ENCODE measurements around the gene ADD3. TPM values are rescaled to one million over a fixed set of nuclear protein-coding genes. Genes with fewer than 3 reads are reported as not detected.
"Not testable (repeated sequence)": the region's sequence is repeated elsewhere in the genome, so short reads cannot be mapped to it uniquely, and the experiment has no call there.

ADD3 gene
- total RNA-seq, 1 donor from 2014 or later, result 113 TPM

DNA sequence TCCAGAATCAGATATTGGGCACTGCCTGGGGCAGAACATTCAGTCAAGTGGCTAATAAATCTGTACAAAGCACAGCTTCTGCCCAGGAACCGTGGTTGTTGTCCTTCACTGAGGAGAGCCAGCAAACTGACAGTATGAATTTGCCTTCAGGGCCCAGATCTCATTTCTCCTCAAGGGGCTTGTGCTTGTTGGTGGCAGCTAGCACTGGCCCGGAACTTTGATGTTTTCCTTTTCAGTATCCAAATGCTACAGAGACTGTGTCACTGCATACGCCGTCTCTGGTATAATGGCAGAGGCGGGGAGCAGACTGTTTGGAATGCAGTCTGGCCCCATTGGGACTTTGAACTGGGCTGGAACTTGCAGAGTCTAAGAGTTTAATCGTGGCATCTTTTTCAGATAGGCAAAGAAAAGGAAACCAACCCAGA is 30.4 kb upstream of the ADD3 start:
- Histone ChIP-seq H3K27ac (ENCODE audit: low read depth, low read length) (peak overlapping the region; percentile 38), H3K9ac (ENCODE audit: low read depth in 1 of 3, low read length in 3 of 3) (no peak overlapping the region), H3K27me3 (ENCODE audit: control insufficient read depth in 3 of 3, insufficient read depth in 3 of 3, low read length in 3 of 3) (peaks cover 0 to 1% (median 0%) of the 10 kb centered on the region in 3 donors), H3K9me3 (ENCODE audit: control insufficient read depth in 3 of 3, low read length in 3 of 3) (no peaks in the 10 kb centered on the region), H3K4me1 (ENCODE audit: control insufficient read depth in 3 of 3, insufficient read depth in 3 of 3, low read length in 3 of 3) (peaks cover 0 to 5% (median 4%) of the 10 kb centered on the region in 3 donors), H3K4me3 (ENCODE audit: low read length in 3 of 3) (no peak overlapping the region), H3K36me3 (ENCODE audit: control insufficient read depth in 3 of 3, insufficient read depth in 3 of 3, low read length in 3 of 3) (no peaks in the 10 kb centered on the region)

DNA sequence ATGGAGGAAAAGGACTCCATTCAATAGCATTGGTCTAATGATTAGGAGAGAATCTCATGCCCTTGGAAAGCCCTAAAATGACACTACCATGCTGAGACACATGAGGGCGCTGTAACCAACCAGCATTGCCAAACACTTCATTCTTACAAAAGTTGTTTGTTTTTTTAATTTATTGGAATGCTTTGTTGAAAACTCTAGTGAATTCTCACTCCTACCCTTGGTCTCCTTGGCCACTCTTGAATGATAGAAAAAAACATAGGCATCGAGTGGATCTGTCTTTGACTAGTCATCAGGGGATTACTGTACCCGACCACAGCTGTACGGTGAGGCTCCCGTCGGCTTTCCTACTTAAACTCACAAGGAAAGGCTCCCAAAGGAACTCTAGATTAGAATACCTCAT is 29.3 kb upstream of the ADD3 start:
- Histone ChIP-seq H3K4me1 (ENCODE audit: control insufficient read depth in 3 of 3, insufficient read depth in 3 of 3, low read length in 3 of 3) (peaks cover 0 to 5% (median 4%) of the 10 kb centered on the region in 3 donors), H3K4me3 (ENCODE audit: low read length in 3 of 3) (no peak overlapping the region), H3K36me3 (ENCODE audit: control insufficient read depth in 3 of 3, insufficient read depth in 3 of 3, low read length in 3 of 3) (no peaks in the 10 kb centered on the region), H3K9me3 (ENCODE audit: control insufficient read depth in 3 of 3, low read length in 3 of 3) (no peaks in the 10 kb centered on the region), H3K27me3 (ENCODE audit: control insufficient read depth in 3 of 3, insufficient read depth in 3 of 3, low read length in 3 of 3) (no peaks in the 10 kb centered on the region), H3K9ac (ENCODE audit: low read depth in 1 of 3, low read length in 3 of 3) (no peak overlapping the region), H3K27ac (ENCODE audit: low read depth, low read length) (no peak overlapping the region)

- no peaks in the 10 kb centered on the region for H3K27me3 ChIP-seq (ENCODE audit: control insufficient read depth in 3 of 3, insufficient read depth in 3 of 3, low read length in 3 of 3)
- no peaks in the 10 kb centered on the region for H3K9me3 ChIP-seq (ENCODE audit: control insufficient read depth in 3 of 3, low read length in 3 of 3)
- no peak overlapping the region for H3K4me3 ChIP-seq (ENCODE audit: low read length in 3 of 3)
- H3K4me1 ChIP-seq (ENCODE audit: control insufficient read depth in 3 of 3, insufficient read depth in 3 of 3, low read length in 3 of 3), result peaks cover 0 to 5% (median 4%) of the 10 kb centered on the region in 3 donors
- H3K36me3 ChIP-seq (ENCODE audit: control insufficient read depth in 3 of 3, insufficient read depth in 3 of 3, low read length in 3 of 3), result no peaks in the 10 kb centered on the region
- H3K9ac ChIP-seq (ENCODE audit: low read depth in 1 of 3, low read length in 3 of 3), result no peak overlapping the region
- H3K27ac ChIP-seq (ENCODE audit: low read depth, low read length), result no peak overlapping the region
Observed at GRCh38 chr10:109979215-109979614, 28.6 kb upstream of the ADD3 start.

DNA sequence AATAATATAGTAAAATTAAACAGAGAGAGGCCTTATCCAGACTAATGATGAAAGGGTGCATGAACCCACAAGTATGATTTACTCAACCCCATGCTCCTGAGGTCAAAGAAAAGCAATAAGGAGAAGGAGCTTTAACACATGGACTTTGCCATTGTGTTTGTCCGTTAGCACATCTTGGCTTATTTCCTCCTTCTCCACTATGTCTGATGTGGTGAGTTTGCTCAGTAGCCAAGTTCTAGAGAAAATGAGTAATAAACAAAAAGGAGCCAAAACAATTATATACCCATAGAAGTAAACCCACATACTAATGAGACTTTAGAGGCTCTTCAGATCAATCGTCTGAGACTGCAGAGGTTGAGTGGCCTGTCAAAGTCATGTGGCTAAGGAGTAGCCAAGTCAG is 26.1 kb upstream of the ADD3 start:
- peak overlapping the region; percentile 53 for H3K27ac ChIP-seq (ENCODE audit: low read depth, low read length)
- no peaks in the 10 kb centered on the region for H3K27me3 ChIP-seq (ENCODE audit: control insufficient read depth in 3 of 3, insufficient read depth in 3 of 3, low read length in 3 of 3)
- H3K36me3 ChIP-seq (ENCODE audit: control insufficient read depth in 3 of 3, insufficient read depth in 3 of 3, low read length in 3 of 3), result no peaks in the 10 kb centered on the region
- H3K4me1 ChIP-seq (ENCODE audit: control insufficient read depth in 3 of 3, insufficient read depth in 3 of 3, low read length in 3 of 3), result peaks cover 0 to 5% (median 4%) of the 10 kb centered on the region in 3 donors
- H3K9me3 ChIP-seq (ENCODE audit: control insufficient read depth in 3 of 3, low read length in 3 of 3), result no peaks in the 10 kb centered on the region
- no peak overlapping the region for H3K9ac ChIP-seq (ENCODE audit: low read depth in 1 of 3, low read length in 3 of 3)
- no peak overlapping the region for H3K4me3 ChIP-seq (ENCODE audit: low read length in 3 of 3)

GRCh38 chr10:109982123-109982522 is 25.7 kb upstream of the ADD3 start:
- no peak overlapping the region for H3K9ac ChIP-seq (ENCODE audit: low read depth in 1 of 3, low read length in 3 of 3)
- H3K9me3 ChIP-seq (ENCODE audit: control insufficient read depth in 3 of 3, low read length in 3 of 3), result no peaks in the 10 kb centered on the region
- H3K27ac ChIP-seq (ENCODE audit: low read depth, low read length), result peak overlapping the region; percentile 53
- no peak overlapping the region for H3K4me3 ChIP-seq (ENCODE audit: low read length in 3 of 3)
- H3K36me3 ChIP-seq (ENCODE audit: control insufficient read depth in 3 of 3, insufficient read depth in 3 of 3, low read length in 3 of 3), result no peaks in the 10 kb centered on the region
- H3K4me1 ChIP-seq (ENCODE audit: control insufficient read depth in 3 of 3, insufficient read depth in 3 of 3, low read length in 3 of 3), result peaks cover 0 to 4% (median 2%) of the 10 kb centered on the region in 3 donors
- no peaks in the 10 kb centered on the region for H3K27me3 ChIP-seq (ENCODE audit: control insufficient read depth in 3 of 3, insufficient read depth in 3 of 3, low read length in 3 of 3)

DNA sequence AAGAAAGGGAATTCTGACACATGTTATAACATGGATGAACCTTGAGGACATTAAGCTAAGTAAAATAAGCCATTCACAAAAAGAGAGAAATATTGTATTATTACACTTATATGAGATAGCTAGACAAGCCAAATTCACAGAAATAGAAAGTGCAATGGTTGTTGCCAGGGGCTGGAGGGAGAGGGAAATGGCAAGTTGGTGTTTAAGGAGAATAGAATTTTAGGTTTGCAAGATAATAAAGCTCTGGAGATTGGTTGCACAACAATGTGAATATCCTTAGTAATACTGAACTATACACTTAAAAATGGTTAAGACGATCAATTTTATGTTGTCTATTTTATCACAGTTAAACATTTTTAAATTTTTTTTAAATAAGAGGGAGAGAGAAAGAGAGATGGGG is 25.0 kb upstream of the ADD3 start:
- no peaks in the 10 kb centered on the region for H3K27me3 ChIP-seq (ENCODE audit: control insufficient read depth in 3 of 3, insufficient read depth in 3 of 3, low read length in 3 of 3)
- no peaks in the 10 kb centered on the region for H3K36me3 ChIP-seq (ENCODE audit: control insufficient read depth in 3 of 3, insufficient read depth in 3 of 3, low read length in 3 of 3)
- no peak overlapping the region for H3K27ac ChIP-seq (ENCODE audit: low read depth, low read length)
- no peak overlapping the region for H3K9ac ChIP-seq (ENCODE audit: low read depth in 1 of 3, low read length in 3 of 3)
- no peak overlapping the region for H3K4me3 ChIP-seq (ENCODE audit: low read length in 3 of 3)
- no peaks in the 10 kb centered on the region for H3K9me3 ChIP-seq (ENCODE audit: control insufficient read depth in 3 of 3, low read length in 3 of 3)
- no peaks in the 10 kb centered on the region for H3K4me1 ChIP-seq (ENCODE audit: control insufficient read depth in 3 of 3, insufficient read depth in 3 of 3, low read length in 3 of 3)

GRCh38 chr10:109984013-109984412 is 23.8 kb upstream of the ADD3 start:
- Histone ChIP-seq H3K27ac (ENCODE audit: low read depth, low read length) (no peak overlapping the region), H3K4me3 (ENCODE audit: low read length in 3 of 3) (no peak overlapping the region), H3K9ac (ENCODE audit: low read depth in 1 of 3, low read length in 3 of 3) (no peak overlapping the region), H3K27me3 (ENCODE audit: control insufficient read depth in 3 of 3, insufficient read depth in 3 of 3, low read length in 3 of 3) (no peaks in the 10 kb centered on the region), H3K9me3 (ENCODE audit: control insufficient read depth in 3 of 3, low read length in 3 of 3) (no peaks in the 10 kb centered on the region), H3K36me3 (ENCODE audit: control insufficient read depth in 3 of 3, insufficient read depth in 3 of 3, low read length in 3 of 3) (no peaks in the 10 kb centered on the region), H3K4me1 (ENCODE audit: control insufficient read depth in 3 of 3, insufficient read depth in 3 of 3, low read length in 3 of 3) (no peaks in the 10 kb centered on the region)

- not testable (repeated sequence) for H3K36me3 ChIP-seq (ENCODE audit: control insufficient read depth in 3 of 3, insufficient read depth in 3 of 3, low read length in 3 of 3)
Observed at GRCh38 chr10:109985768-109986167, 22.0 kb upstream of the ADD3 start.

DNA sequence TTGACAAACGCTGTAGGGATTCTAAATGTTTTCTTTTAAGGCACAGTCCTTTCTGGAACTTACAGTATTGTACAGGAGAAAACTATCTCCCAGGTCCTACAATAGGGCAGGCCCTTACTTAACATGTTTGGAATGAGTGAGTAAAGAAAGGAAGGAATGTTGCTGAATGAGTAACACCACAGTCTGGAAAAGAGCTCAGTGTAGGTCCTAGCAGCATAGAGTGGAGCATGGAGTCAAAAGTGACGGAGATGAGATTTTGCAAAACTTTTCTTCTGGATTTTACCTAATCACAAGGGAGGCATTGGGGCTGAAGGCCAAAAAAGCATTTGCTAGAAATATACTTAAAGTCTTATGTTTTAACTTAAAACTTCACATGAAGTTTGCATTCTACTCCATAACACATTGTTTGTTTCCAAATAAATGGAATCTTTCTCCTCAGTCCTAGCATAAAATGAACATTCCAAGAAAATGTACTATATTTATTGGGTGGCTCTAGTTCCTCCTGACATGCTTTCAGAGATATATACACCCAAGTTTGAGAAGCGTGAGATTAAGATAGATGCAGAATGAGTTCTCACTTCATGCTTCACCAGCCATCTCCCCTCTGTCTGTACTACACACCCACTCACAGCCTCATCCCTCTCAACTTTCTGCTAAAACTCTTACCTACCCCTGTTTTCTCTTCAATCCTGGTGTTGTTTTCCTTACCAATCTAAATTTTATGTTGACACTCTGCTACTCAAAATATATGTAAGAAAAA is 20.2 kb upstream of the ADD3 start:
- Histone ChIP-seq H3K4me3 (ENCODE audit: low read length in 3 of 3) (no peak overlapping the region), H3K9ac (ENCODE audit: low read depth in 1 of 3, low read length in 3 of 3) (no peak overlapping the region), H3K36me3 (ENCODE audit: control insufficient read depth in 3 of 3, insufficient read depth in 3 of 3, low read length in 3 of 3) (no peaks in the 10 kb centered on the region), H3K27ac (ENCODE audit: low read depth, low read length) (no peak overlapping the region), H3K9me3 (ENCODE audit: control insufficient read depth in 3 of 3, low read length in 3 of 3) (no peaks in the 10 kb centered on the region), H3K4me1 (ENCODE audit: control insufficient read depth in 3 of 3, insufficient read depth in 3 of 3, low read length in 3 of 3) (no peaks in the 10 kb centered on the region), H3K27me3 (ENCODE audit: control insufficient read depth in 3 of 3, insufficient read depth in 3 of 3, low read length in 3 of 3) (no peaks in the 10 kb centered on the region)

More at GRCh38 chr10:109985768-109986167, 22.0 kb upstream of the ADD3 start:
- H3K9ac ChIP-seq (ENCODE audit: low read depth in 1 of 3, low read length in 3 of 3); H3K27me3 ChIP-seq (ENCODE audit: control insufficient read depth in 3 of 3, insufficient read depth in 3 of 3, low read length in 3 of 3); H3K4me3 ChIP-seq (ENCODE audit: low read length in 3 of 3); H3K27ac ChIP-seq (ENCODE audit: low read depth, low read length); H3K4me1 ChIP-seq (ENCODE audit: control insufficient read depth in 3 of 3, insufficient read depth in 3 of 3, low read length in 3 of 3); H3K9me3 ChIP-seq (ENCODE audit: control insufficient read depth in 3 of 3, low read length in 3 of 3): not testable (repeated sequence)

DNA sequence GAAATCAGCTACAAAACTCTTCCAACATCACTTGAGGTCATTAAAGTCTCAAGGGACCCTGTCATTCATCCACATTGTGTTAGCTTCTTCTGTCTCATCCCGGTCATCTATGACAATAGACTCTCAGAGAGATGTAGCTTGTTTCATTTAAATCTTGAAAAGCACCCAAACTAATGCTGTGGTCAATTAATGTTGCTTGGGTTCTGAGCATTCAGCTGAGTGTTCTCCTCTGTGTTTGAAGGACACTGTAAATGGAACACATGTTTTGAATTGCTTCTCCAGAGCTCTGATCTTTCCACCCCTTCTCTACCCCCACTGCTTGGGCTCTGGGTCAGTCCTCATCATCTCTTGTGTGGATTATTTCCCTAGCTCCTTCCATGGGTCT is 19.6 kb upstream of the ADD3 start:
- Histone ChIP-seq H3K27ac (ENCODE audit: low read depth, low read length) (no peak overlapping the region), H3K27me3 (ENCODE audit: control insufficient read depth in 3 of 3, insufficient read depth in 3 of 3, low read length in 3 of 3) (no peaks in the 10 kb centered on the region), H3K36me3 (ENCODE audit: control insufficient read depth in 3 of 3, insufficient read depth in 3 of 3, low read length in 3 of 3) (no peaks in the 10 kb centered on the region), H3K4me1 (ENCODE audit: control insufficient read depth in 3 of 3, insufficient read depth in 3 of 3, low read length in 3 of 3) (no peaks in the 10 kb centered on the region), H3K9ac (ENCODE audit: low read depth in 1 of 3, low read length in 3 of 3) (no peak overlapping the region), H3K9me3 (ENCODE audit: control insufficient read depth in 3 of 3, low read length in 3 of 3) (no peaks in the 10 kb centered on the region), H3K4me3 (ENCODE audit: low read length in 3 of 3) (no peak overlapping the region)

All from skeletal muscle tissue (tissue), 4 donors.